ENCODE results near the gene IL1R2.

IL1R2 gene

GRCh38 chr2:101976891-101977290 is 14.9 kb upstream of the IL1R2 start:
- Histone ChIP-seq H3K9me3 (ENCODE audit: control insufficient read depth, insufficient read depth, low read depth, low read length) (no peaks in the 10 kb centered on the region), H3K36me3 (ENCODE audit: control insufficient read depth in 2 of 2, insufficient read depth in 1 of 2, low read length in 2 of 2) (no peaks in the 10 kb centered on the region), H3K4me3 (ENCODE audit: low read depth, low read length) (no peak overlapping the region), H3K27ac (ENCODE audit: extremely low read depth, low read depth, low read length) (no peak overlapping the region), H3K4me1 (ENCODE audit: control insufficient read depth, insufficient read depth, low read length) (no peaks in the 10 kb centered on the region)
- ChIA-PET CTCF (no interaction called here), POLR2A (no interaction called here)
- TF ChIP-seq, protein P1, sequence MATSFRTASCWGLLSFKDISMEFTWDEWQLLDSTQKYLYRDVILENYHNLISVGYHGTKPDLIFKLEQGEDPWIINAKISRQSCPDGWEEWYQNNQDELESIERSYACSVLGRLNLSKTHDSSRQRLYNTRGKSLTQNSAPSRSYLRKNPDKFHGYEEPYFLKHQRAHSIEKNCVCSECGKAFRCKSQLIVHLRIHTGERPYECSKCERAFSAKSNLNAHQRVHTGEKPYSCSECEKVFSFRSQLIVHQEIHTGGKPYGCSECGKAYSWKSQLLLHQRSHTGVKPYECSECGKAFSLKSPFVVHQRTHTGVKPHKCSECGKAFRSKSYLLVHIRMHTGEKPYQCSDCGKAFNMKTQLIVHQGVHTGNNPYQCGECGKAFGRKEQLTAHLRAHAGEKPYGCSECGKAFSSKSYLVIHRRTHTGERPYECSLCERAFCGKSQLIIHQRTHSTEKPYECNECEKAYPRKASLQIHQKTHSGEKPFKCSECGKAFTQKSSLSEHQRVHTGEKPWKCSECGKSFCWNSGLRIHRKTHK (tag by site-specific recombination; IDR thresholded peaks at IDR 0.05): no peak
- TF ChIP-seq ZNF561 (tag by site-specific recombination; IDR thresholded peaks at IDR 0.05; ENCODE audit: borderline replicate concordance) (no peak), ZNF211 (tag by site-specific recombination; IDR thresholded peaks at IDR 0.05; ENCODE audit: low read depth) (no peak), ZNF239 (tag by site-specific recombination; IDR thresholded peaks at IDR 0.05) (no peak), IKZF3 (tag by site-specific recombination; IDR thresholded peaks at IDR 0.05) (no peak), ZNF544 (tag by site-specific recombination; IDR thresholded peaks at IDR 0.05) (no peak), ZNF221 (tag by site-specific recombination; IDR thresholded peaks at IDR 0.05; ENCODE audit: borderline replicate concordance) (no peak), ZNF571 (tag by site-specific recombination; IDR thresholded peaks at IDR 0.05) (no peak), ZNF600 (tag by site-specific recombination; IDR thresholded peaks at IDR 0.05) (no peak), ZNF707 (tag by site-specific recombination; IDR thresholded peaks at IDR 0.05) (no peak), ZNF169 (tag by site-specific recombination; IDR thresholded peaks at IDR 0.05) (no peak), ZNF776 (tag by site-specific recombination; IDR thresholded peaks at IDR 0.05; ENCODE audit: borderline replicate concordance) (no peak), KLF9 (tag by site-specific recombination; IDR thresholded peaks at IDR 0.05; ENCODE audit: low read depth) (no peak)
- TF ChIP-seq, protein P2, sequence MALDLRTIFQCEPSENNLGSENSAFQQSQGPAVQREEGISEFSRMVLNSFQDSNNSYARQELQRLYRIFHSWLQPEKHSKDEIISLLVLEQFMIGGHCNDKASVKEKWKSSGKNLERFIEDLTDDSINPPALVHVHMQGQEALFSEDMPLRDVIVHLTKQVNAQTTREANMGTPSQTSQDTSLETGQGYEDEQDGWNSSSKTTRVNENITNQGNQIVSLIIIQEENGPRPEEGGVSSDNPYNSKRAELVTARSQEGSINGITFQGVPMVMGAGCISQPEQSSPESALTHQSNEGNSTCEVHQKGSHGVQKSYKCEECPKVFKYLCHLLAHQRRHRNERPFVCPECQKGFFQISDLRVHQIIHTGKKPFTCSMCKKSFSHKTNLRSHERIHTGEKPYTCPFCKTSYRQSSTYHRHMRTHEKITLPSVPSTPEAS (tag by site-specific recombination; IDR thresholded peaks at IDR 0.05): no peak

DNA sequence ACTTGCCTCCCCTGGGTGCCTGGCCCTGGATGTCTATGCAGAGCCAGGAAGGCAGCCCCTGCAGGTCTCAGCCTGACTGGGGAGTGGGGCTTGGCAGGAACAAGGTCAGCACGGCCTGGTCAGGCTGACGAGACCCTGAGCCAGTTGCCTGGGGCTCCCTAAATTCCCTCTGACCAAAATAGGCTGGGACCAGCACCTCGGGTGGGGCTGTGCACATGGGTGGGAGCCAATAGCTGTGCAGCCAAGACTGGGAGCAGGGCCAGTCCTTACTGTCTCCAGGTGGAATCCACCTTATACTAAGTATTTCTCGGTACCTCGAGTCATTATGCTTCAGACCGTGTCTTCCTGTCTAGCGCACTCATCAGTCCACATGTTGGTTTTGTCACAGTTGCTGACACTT is 11.4 kb upstream of the IL1R2 start:
- ChIA-PET CTCF (no interaction called here), POLR2A (no interaction called here)
- TF ChIP-seq ZNF214 (tag by site-specific recombination; IDR thresholded peaks at IDR 0.05; ENCODE audit: borderline replicate concordance): no peak
- TF ChIP-seq ZNF404 (tag by site-specific recombination; IDR thresholded peaks at IDR 0.05): no peak
- no peak for TF ChIP-seq CTCF (tag by site-specific recombination; IDR thresholded peaks at IDR 0.05)
- no peak for TF ChIP-seq ZNF510 (tag by site-specific recombination; IDR thresholded peaks at IDR 0.05; ENCODE audit: insufficient replicate concordance)
- no peak for TF ChIP-seq KLF9 (tag by site-specific recombination; IDR thresholded peaks at IDR 0.05; ENCODE audit: low read depth)
- TF ChIP-seq ZNF548 (tag by site-specific recombination; IDR thresholded peaks at IDR 0.05): no peak

GRCh38 chr2:101981066-101981465 is 10.7 kb upstream of the IL1R2 start:
- POLR2A ChIA-PET: no interaction called here
- H3K27ac ChIP-seq (ENCODE audit: extremely low read depth, low read depth, low read length): no peak overlapping the region
- CTCF ChIA-PET: no interaction called here

More for the DNA sequence above, 11.4 kb upstream of the IL1R2 start:
- Histone ChIP-seq H3K36me3 (ENCODE audit: control insufficient read depth in 2 of 2, insufficient read depth in 1 of 2, low read length in 2 of 2) (no peaks in the 10 kb centered on the region), H3K4me3 (ENCODE audit: low read depth, low read length) (no peak overlapping the region), H3K4me1 (ENCODE audit: control insufficient read depth, insufficient read depth, low read length) (no peaks in the 10 kb centered on the region), H3K27ac (ENCODE audit: extremely low read depth, low read depth, low read length) (no peak overlapping the region), H3K9me3 (ENCODE audit: control insufficient read depth, insufficient read depth, low read depth, low read length) (no peaks in the 10 kb centered on the region)

More at GRCh38 chr2:101981066-101981465, 10.7 kb upstream of the IL1R2 start:
- no peaks in the 10 kb centered on the region for H3K9me3 ChIP-seq (ENCODE audit: control insufficient read depth, insufficient read depth, low read depth, low read length)
- no peaks in the 10 kb centered on the region for H3K36me3 ChIP-seq (ENCODE audit: control insufficient read depth in 2 of 2, insufficient read depth in 1 of 2, low read length in 2 of 2)
- H3K4me3 ChIP-seq (ENCODE audit: low read depth, low read length): no peak overlapping the region
- no peak for TF ChIP-seq KLF10 (tag by site-specific recombination; IDR thresholded peaks at IDR 0.05)
- no peak for TF ChIP-seq ZNF670 (tag by site-specific recombination; IDR thresholded peaks at IDR 0.05; ENCODE audit: low read depth)
- TF ChIP-seq ZNF148 (tag by site-specific recombination; IDR thresholded peaks at IDR 0.05; ENCODE audit: borderline replicate concordance): no peak
- TF ChIP-seq GLIS2 (tag by site-specific recombination; IDR thresholded peaks at IDR 0.05): no peak
- no peak for TF ChIP-seq ZNF585B (tag by site-specific recombination; IDR thresholded peaks at IDR 0.05)
- TF ChIP-seq ZBTB1 (tag by site-specific recombination; IDR thresholded peaks at IDR 0.05): no peak
- H3K4me1 ChIP-seq (ENCODE audit: control insufficient read depth, insufficient read depth, low read length): no peaks in the 10 kb centered on the region

All from HEK293 (cell line).